ENCODE measurements around the gene SEPTIN6.

Gene SEPTIN6

DNA sequence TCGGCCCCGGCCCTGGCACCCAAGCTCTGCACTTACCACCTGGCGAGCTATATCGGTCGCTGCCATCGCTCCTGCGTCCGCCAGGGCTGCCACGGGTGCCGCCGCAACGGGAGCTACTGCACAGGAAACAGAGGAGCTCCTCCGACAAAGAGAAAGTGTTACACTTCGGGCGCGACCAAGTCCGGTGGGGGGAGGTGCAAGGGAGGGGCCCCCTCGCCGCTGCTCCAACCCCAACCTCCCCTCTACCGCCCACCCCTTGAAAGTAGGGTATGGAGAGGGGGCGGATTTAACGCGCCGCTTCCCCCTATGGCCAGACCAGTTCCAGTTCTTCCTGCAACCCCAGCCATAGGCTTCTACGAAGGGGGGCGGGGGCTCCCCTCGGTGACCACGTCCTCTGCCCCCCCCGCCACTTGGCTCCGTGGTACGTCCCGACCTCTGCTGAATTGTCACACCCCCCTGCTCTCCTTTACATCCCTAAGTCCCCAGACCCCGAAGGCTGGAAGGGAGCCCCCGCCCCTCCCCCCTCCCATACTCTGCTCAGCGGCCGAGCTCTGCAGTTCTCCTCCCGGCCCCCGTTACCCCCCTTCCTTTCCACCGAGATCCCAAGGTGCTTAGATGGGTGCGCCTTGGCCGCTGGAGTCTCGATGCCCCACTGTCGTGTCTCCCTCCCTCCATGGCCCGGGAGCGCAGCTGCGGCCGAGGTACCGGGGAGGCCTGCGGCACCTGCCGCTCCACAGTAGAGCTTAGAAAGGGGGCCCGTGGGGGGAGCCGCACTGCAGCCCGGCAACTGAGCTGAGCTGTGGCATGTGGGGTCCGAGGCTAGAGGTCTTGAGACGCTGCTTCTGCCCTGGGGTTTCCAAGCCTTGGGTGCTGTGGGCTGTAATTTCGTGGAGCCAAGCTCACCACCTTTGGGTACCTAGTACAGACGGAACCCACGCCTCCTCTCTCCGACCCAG is at the start of gene SEPTIN6:
TSS of gene SEPTIN6 (minus strand) at position 129 of the 956 bp plus-strand sequence. CDS start at position 66, 63 bp downstream.
- peak; percentile 50 for DNase-seq (ENCODE audit: low read depth)

DNA sequence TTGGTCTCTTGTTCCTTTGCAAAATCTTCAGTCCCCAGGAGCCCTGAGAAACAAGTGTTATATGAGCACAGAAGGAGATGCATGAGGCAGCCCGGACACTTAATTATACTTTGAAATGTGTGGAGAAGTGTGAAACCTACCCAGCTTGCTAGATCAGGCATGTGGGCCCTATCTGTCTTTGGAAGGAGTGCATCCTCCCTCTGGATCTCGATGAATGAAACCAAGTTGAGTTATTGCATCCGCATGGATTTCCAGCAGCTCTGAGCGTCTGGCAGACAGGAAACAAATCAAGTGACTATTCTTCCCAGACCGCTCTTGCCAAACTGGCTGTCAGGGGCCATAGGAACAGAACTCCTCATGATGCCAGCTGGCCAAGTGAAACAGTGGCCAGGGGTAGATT is 45.8 kb upstream of the SEPTIN6 start:
- no peak for DNase-seq (ENCODE audit: low read depth)

DNA sequence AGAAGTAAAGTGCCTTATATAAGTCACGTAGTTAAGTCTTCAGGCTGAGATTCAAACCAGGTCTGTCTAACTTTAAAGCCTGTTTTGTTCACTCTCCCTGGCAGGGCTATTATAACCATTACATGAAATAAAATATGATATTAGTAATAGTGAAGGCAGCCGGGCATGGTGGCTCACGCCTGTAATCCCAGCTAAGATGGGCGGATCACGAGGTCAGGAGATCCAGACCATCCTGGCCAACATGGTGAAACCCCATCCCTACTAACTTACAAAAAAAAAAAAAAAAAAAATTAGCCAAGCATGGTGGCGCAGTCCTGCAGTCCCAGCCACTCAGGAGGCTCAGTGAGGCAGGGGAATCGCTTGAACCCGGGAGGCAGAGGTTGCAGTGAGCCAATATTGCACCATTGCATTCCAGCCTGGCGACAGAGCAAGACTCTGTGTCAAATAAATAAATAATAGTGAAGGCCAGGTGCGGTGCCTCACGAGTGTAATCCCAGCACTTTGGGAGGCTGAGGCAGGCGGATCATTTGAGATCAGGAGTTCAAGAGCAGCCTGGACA is 43.3 kb upstream of the SEPTIN6 start:
- DNase-seq (ENCODE audit: low read depth), result no peak

DNA sequence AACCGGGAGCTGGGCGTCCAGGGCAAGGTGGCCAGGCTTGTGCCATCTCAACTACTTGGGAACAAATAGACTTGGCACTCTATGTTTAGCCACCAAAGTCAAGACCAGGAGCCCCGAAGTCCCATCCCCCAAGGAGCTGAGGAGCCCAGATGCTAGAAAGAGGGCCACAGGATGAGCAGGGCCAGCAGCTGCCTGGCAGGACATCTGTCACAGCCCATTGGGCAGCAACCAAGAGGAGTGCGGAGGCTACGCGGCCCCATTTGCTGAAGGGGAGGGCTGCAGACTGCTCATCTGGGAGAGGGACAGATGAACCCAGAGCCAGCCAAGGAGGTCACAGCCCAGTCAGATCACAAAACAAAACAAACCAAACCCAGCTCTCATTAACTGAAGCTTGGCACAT is 42.5 kb upstream of the SEPTIN6 start:
- DNase-seq (ENCODE audit: low read depth), result no peak

DNA sequence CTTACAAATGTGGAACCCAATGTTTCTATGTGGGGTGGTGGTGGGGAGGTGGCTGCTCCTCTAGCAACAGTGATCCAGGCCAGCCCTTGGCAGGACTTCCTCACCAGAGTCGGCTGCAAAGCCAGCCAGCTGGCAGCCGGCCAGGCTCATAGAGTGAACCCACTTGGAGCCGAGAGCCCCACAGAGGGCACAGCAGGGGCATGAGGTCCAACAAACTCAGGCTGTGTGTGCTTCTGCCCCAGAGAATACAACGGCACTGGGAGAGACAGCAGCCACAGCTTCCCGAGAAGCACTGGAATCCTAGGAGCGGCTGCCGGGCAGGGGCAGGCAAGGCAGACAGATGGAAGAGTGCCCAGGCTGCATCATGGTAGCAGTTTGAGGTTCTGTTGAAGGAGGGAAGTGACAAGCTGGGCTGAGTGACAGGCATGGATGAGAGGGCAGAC is 42.0 kb upstream of the SEPTIN6 start:
- no peak for DNase-seq (ENCODE audit: low read depth)

DNA sequence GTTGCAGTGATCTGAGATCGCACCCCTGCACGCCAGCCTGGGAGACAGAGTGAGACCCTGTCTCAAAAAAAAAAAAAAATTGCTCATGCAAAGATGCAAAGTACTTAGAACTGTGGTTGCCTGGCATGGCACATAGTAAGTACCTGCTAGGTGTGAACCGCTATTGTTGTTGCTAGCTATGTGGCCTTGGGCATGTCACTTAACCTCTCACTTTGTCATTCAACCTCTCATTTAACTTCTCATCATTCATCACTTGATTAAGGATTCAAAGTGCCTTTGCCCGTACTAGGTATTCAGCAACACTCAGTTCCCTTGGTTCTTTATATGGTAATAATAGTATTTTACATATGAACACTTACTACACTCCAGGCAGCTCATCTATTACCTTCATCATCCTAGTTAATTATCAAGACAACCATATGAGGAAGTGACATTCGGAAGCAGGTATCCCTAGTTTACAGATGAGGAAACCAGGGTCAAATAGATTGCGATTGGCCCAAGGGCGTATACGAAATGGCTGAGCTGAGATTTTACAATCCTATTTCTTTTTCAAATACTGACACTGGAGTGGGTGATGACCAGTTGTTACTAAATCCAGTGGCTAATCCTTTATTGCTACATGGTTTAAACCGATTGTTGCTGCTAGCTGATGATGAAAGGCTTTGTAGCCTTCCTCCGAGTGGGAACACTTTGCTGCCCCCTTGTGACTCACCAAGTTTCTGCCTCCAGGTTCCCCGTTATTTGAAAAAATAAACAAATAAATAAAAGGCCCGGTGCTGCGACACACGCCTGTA is 36.6 kb upstream of the SEPTIN6 start:
- peak; percentile 83 for DNase-seq (ENCODE audit: low read depth)

DNA sequence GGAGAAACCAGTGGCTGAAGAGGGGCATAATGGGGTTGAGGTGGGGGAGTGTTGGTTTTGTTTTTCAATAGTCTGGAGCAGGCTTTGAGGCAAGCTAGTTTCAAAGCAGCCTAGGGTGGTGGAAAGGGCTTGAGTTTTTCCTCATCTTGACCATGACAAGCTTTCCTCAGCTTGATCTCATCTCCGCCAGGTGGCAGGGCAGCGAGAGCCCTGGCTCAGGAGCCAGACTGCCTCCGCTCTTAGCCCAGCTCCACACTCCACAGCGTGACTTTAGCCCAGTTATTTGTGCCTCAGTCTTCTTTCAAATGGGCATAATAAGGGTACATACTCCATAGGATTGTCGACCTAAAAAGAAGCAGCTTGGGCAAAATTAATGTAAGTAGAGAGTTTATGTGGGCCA is 35.5 kb upstream of the SEPTIN6 start:
- DNase-seq (ENCODE audit: low read depth), result no peak

DNA sequence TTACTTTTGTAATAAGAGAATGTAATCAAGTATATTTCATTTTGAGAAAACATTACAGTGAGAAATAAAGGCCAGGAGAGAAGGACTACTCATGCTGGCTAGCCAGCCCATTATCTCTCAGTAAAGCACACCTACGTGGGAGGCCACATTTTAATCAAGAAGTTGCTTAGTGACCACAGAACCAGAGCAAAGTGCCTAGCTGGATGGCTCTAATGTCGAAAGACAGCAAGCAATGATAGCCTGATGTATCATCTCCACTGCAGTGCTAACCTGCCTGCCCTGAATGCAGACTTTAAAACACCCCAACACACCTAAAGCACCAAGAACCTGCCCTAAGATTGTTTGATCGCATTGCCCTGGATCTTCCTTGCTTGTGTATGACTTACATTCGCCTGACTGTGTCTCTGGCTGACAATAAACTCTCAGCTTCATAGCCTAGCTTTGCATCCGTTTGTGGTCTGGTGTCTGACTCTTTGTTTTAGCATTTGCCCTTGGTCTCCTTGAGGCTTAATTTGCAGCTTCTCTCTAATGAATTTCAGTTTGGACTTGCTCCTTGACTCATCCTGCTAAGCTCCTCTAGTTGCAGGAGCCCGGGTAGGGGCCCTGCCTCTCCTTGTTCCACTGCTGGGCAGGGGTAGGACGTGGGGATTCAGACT is 34.1 kb upstream of the SEPTIN6 start:
- DNase-seq (ENCODE audit: low read depth), result peak; percentile 34

DNA sequence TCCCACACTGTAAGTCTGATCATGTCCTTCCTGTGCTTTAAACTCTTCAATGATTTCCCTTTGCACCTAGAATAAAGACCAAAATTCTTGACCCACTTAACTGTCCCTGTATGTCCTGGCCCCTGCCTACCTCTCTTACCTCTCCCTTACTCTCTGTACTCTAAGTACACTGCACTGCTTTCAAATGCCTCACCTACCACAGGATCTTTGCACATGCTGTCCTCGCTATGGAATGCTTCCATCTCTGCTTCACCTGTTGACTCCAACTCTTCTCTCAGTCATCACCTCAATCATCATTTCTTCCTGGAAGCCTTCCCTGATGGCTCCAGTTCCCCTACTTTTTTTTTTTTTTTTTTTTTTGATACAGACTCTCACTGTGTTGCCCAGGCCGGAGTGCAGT is 29.0 kb upstream of the SEPTIN6 start:
- no peak for DNase-seq (ENCODE audit: low read depth)

DNA sequence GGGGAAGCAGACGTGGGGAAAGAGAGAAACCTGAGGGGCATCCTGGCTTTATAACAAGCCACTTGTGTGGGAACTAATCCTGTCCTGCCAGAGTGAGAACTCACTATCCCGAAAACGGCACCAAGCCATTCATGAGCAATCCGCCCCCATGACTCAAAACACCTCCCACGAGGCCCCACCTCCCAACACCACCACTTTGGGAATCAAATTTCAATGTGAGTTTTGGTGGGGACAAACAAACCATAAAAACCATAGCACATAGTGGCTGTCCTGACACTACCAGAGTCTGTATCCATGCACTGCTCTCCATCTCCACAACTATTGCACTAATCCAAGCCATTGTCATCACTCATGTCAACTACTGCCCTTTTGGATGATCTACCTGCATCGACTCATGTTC is 28.5 kb upstream of the SEPTIN6 start:
- DNase-seq (ENCODE audit: low read depth), result no peak

DNA sequence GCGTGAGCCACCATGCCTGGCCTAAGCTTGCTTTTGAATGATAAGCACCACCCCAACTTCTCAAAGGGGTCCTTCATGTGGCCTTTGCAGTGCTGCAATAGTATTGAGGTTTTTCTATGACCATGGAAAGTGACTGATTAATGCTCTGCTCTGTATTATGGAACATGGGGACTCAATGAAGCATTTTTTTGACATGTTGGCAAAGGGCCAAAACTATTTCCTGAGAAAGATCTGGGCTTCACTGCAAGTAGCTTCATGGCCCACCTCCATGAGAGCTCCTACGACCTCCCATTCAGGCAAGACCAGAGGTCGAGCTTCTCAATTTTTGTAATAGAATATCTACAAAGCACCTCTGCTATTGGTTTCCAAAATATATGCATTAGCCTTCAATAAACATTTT is 16.7 kb upstream of the SEPTIN6 start:
- DNase-seq (ENCODE audit: low read depth), result no peak

DNA sequence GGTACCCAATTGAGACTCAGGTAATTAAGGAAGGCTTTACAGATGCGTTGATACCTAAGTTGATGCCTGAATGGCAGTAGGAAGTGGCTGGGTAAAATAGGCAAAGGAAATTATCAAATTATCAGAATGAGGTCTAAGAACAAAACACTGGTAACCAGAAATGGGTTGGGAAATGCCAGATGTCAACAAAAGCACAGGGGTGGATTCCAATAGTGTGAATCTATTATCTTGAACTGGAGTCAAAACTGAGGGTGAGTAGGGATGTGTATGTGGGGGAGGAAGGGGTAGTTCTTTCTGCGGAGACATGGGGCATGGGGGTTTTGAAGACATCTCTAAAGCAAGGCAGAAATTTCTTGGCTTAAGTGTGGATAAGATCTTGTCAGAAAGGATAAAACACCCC is 16.0 kb upstream of the SEPTIN6 start:
- peak; percentile 61 for DNase-seq (ENCODE audit: low read depth)

DNA sequence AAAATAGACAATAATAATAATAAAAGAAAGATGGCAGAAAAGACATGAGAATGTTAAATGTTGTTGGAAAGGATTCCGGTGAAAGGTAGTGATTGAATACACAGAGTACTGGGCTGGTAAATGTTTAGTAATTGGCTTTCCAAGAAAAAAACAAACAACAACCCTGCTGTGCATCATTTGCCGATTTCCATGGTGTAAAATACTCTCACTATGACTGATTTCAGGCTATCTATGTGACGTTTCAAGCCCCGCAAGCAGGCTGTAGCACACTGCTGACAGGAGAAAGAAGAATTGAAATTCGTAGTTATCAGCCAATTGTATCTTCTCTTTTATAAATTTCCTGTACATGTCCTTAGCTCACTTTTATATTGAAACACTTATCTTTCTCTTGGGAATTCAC is 13.6 kb upstream of the SEPTIN6 start:
- DNase-seq (ENCODE audit: low read depth), result no peak

DNA sequence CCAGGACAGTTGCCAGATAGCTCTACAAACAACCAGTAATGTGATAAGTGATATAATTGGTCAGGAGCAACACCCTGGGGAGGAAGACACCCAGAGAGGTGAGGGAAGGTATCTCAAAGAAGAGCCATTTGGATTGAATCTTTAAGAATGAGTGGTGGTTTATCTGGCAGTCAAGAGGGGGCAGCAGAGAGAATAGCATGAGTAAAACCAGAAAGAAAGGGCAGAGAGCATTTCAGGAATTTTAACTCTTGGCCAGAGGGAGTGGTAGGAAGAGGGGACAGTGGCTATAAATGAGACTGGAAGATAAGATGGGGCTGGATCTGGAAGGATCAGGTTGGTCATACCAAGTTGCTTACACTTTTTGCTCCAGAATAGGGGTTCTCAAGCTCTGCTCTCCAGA is 5.9 kb upstream of the SEPTIN6 start:
- peak; percentile 50 for DNase-seq (ENCODE audit: low read depth)

DNA sequence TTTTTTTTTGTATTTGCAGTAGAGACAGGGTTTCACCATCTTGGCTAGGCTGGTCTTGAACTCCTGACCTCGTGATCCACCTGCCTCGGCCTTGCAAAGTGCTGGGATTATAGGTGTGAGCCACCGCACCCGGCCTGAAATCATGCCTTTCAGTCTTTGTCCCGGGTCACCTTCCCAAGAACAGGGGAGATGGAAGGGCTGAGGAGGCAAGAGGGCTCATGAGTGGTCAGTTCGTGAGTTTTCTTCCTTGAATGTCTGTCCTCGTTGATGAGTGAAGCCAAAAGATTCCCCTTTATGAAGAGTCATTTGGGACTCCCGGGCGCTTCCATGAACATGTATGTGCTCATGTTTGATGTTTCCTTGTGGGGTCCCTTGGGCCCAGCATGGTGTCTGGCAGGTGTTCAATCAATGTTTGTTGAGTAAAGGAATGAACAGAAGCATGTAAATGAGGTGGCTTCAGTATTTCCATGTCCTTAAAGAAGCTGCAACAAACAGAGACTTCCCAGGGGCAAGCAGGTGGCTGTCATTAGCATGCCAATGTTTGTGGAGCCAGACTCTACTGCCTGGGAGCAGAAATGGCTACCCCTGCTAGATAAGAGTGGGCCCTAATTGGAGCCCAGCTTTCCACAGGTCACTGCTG is 3.4 kb upstream of the SEPTIN6 start:
- DNase-seq (ENCODE audit: low read depth), result no peak

DNA sequence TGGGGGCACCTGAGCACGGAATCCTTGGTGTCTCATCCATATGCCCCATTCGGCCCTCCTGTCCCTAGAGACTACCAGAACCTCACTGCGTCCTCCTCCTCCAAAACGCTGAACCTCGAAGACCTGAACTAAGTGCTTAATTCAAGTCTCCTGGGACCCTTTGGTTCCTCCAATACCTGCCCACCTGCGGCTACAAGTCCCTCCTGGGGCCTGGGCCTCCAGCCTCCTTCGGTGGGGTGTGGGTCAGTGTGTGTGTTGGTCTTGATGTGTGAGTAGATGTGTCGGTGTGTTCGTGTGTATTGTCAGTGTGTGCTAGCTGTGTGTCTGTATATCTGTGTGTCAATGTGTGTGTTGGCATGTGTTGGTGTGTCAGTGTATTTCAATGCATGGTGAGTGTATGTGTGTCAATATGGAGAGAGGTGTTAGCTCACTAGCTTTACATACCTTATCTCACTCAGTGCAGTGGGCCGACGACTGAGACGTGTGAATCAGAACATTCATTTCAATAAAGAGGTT is 2.6 kb upstream of the SEPTIN6 start:
- no peak for DNase-seq (ENCODE audit: low read depth)

DNA sequence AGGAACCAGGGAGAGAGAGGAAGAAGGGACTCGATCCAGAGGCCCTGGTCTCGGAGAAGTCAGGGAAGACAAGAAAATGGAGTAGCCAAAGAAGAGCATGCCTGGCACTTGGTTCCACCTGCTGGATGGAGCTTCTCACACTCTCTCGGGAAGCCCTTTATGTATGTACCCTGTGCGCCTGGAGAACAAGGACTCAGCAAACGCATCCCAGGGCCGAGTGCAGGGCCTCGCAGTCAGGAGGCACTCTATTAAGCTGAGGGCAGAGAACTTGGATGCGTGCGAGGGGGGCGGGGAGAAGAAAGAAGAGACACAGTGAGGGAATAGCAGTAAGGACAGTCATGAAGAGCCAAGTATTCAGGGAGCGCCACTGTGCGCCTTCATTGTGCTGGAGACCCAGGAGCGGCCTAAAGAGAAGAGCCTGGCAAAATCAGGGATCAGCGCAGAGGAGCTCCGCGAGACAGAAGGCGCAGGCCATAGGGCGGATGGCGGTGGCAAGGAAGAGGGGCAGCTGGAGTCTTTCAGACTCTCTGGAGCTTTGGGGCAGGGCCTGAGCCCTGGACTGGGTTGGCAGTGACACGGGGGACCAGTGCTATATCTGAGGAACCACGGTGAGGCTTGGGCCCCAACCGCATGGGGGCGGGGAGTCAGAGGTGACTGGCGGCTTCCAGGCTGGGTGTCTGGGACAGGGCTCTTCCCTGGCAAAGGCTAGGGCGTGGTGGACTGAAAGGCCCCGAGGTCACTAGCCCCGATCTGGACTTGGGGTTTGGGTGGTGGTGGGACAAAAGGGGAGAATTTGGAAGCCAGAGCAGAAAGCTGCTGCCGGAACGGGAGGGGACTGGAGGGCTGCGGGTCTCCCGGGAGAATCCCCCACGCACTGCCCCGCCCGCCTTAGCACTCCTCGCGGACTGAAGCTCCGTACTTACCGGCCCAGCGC is 1.9 kb upstream of the SEPTIN6 start:
- DNase-seq (ENCODE audit: low read depth), result no peak

DNA sequence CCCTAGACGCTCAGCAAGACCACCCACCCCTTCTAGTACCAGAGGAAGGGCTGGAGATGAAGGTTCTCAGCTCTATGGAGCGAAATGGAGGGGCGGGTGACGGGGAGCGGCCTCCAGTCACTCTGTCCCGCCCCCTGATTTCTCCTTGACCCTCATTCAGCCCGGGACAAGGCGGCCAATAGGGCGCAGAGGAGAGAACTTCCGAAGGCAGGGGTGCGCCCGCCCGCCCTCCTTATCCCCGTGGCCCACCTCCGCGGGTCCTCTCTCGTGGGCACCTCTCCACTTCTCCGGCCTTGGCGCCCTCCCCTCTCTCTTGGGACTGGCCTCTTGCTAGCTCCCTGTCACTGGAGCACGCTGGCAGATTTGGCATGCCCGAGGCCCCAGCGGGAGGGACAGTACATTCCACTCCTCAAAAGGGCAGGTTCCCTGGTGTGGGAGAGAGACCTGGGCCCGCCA is 1.1 kb upstream of the SEPTIN6 start:
- DNase-seq (ENCODE audit: low read depth), result no peak

DNA sequence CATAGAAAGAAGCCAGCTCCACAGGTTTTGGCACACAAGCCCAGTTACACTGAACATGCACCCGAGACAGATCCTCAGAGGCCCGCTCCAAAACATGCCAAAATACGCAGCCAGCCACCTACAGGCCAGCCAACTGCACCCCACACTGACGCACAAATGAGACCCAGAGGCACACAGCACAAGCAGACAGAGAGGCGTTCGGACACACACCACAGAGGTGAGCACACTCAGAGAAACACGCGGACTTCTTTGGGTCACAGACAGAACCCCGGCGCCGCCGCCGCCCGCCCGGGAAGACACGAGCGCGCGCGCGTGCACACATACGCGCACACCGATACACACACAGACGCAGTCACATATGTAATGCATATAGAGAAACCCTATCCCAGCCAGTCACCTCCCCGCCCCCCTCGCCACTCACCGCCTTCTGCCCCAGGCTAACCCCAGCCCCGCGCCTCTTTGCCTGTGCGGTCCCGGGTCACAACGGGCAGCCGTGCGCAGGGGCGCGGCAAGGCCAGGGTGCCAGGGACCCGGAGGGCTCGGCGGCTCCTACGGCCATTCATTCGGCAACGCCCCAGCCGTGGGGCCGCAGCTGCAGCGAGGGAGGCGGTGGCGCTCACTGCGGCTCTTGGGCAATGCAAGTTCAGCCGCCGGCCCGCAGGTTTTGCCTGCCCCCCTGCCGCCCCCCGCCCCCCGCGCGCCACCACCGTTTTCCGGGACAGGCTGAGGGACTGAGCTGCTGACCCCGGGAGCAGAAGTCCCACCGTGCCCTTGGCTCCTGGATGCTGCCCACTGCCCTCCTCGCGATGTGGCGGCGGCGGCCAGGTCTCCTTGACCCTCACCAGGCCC is 553 bp downstream of the SEPTIN6 start:
- DNase-seq (ENCODE audit: low read depth), result no peak
